ENCODE results near the gene RHOBTB1.

Gene RHOBTB1

DNA sequence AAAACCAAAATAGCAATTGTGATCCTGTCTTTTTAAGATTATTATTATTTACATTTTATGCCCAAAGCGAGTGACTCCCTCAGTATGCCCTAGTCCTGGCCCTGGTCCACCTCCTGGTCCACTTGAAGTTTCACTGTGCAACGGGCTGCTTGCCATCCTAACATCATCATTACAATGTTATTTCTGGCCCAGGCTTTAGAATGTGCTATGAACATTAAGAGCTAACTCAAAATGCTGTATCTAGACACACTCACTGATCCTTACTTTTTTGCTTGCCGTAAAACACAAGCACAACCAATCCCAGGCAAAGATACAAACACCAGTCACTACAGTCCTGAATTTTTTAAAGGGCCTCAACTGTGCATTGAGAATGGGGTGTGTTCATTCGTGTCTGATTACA is 38.4 kb downstream of the RHOBTB1 start:
- TF ChIP-seq EP300 (IDR thresholded peaks at IDR 0.05; ENCODE audit: borderline replicate concordance), result no peak
- no peak for TF ChIP-seq TAF1 (IDR thresholded peaks at IDR 0.05; ENCODE audit: low read depth)
- TF ChIP-seq TCF12 (IDR thresholded peaks at IDR 0.05; ENCODE audit: low read depth), result no peak

- no peak for TF ChIP-seq USF1 (IDR thresholded peaks at IDR 0.05)
- no peak for TF ChIP-seq ZBTB7A (IDR thresholded peaks at IDR 0.05; ENCODE audit: low read depth)
- no peak for TF ChIP-seq TCF12 (IDR thresholded peaks at IDR 0.05; ENCODE audit: low read depth)
- TF ChIP-seq RAD21 (IDR thresholded peaks at IDR 0.05; ENCODE audit: low read depth), result no peak
- TF ChIP-seq TEAD4 (IDR thresholded peaks at IDR 0.05), result no peak
- TF ChIP-seq, protein P1, sequence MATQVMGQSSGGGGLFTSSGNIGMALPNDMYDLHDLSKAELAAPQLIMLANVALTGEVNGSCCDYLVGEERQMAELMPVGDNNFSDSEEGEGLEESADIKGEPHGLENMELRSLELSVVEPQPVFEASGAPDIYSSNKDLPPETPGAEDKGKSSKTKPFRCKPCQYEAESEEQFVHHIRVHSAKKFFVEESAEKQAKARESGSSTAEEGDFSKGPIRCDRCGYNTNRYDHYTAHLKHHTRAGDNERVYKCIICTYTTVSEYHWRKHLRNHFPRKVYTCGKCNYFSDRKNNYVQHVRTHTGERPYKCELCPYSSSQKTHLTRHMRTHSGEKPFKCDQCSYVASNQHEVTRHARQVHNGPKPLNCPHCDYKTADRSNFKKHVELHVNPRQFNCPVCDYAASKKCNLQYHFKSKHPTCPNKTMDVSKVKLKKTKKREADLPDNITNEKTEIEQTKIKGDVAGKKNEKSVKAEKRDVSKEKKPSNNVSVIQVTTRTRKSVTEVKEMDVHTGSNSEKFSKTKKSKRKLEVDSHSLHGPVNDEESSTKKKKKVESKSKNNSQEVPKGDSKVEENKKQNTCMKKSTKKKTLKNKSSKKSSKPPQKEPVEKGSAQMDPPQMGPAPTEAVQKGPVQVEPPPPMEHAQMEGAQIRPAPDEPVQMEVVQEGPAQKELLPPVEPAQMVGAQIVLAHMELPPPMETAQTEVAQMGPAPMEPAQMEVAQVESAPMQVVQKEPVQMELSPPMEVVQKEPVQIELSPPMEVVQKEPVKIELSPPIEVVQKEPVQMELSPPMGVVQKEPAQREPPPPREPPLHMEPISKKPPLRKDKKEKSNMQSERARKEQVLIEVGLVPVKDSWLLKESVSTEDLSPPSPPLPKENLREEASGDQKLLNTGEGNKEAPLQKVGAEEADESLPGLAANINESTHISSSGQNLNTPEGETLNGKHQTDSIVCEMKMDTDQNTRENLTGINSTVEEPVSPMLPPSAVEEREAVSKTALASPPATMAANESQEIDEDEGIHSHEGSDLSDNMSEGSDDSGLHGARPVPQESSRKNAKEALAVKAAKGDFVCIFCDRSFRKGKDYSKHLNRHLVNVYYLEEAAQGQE (IDR thresholded peaks at IDR 0.05; ENCODE audit: low read depth), result no peak
- no peak for TF ChIP-seq MAX (IDR thresholded peaks at IDR 0.05)
- no peak for TF ChIP-seq CREB1 (IDR thresholded peaks at IDR 0.05; ENCODE audit: low read depth)
- no peak for TF ChIP-seq EP300 (IDR thresholded peaks at IDR 0.05; ENCODE audit: borderline replicate concordance)
- no peak for TF ChIP-seq TAF1 (IDR thresholded peaks at IDR 0.05; ENCODE audit: low read depth)
- no peak for TF ChIP-seq NFIC (IDR thresholded peaks at IDR 0.05)
- no peak for TF ChIP-seq YY1 (IDR thresholded peaks at IDR 0.05; ENCODE audit: low read depth)
- TF ChIP-seq FOXM1 (IDR thresholded peaks at IDR 0.05; ENCODE audit: borderline replicate concordance, low read depth), result no peak
Observed at GRCh38 chr10:60903096-60903495, 40.9 kb downstream of the RHOBTB1 start.

DNA sequence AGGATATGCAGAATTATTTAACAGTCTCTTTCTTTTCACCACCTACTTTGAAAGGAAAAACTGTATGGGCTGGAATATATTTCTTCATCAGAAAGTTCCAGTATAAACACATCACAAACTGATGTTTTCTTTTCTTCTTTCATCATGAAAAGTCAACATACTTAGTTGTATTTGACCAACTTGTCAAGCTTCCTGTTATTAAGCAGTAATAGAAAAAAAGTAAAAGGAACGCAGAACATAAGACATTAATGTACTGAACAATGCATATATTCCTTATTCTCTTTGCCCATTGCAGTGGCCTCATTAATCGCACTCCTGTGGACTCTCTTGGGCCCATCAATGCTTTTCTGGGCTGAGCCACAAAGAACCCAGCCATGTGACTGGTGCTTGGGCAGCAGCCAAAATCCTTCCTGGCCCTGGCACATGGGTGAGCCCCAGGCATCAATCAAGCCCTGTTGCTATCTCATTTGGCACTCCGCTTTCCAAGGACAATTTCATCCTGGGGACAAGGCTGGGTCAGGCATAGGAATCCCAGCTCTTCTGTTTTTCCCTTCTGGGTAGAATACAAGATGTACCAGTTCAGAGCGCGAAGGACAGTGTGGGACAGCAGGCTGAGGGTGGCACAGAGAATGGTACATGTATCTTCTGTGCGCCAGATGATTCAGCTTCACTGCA is 42.3 kb downstream of the RHOBTB1 start:
- TF ChIP-seq EGR1 (IDR thresholded peaks at IDR 0.05) (no peak), USF1 (IDR thresholded peaks at IDR 0.05) (peak; percentile 50; the same call in 1 of the 2 replicates)

GRCh38 chr10:60899266-60899665 is 44.7 kb downstream of the RHOBTB1 start:
- TF ChIP-seq RAD21 (IDR thresholded peaks at IDR 0.05; ENCODE audit: low read depth) (no peak), EP300 (IDR thresholded peaks at IDR 0.05; ENCODE audit: borderline replicate concordance) (no peak), FOXM1 (IDR thresholded peaks at IDR 0.05; ENCODE audit: borderline replicate concordance, low read depth) (no peak), CEBPB (IDR thresholded peaks at IDR 0.05) (no peak), TEAD4 (IDR thresholded peaks at IDR 0.05) (no peak), EGR1 (IDR thresholded peaks at IDR 0.05) (no peak), NFIC (IDR thresholded peaks at IDR 0.05) (no peak), TAF1 (IDR thresholded peaks at IDR 0.05; ENCODE audit: low read depth) (no peak)

DNA sequence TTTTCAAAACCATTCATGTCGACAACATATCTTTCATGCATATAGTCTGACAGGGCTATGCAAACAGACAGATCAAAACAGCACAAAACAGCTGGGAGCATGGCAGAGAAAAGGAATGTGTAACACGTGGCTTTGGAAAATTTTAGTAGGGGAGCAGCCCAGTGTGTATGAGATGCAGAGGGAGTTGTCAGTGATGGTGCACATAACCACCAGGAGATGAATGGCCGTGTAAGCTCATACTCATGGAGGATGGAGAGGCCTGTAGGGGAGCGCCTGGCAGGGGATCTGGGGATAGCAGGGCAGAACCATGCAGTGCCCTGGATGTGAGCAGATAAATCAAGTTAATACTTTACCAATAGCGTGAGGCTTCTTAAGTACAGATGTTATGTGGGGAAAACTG is 45.7 kb downstream of the RHOBTB1 start:
- no peak for TF ChIP-seq YY1 (IDR thresholded peaks at IDR 0.05; ENCODE audit: low read depth)
- no peak for TF ChIP-seq ZBTB7A (IDR thresholded peaks at IDR 0.05; ENCODE audit: low read depth)
- TF ChIP-seq EP300 (IDR thresholded peaks at IDR 0.05; ENCODE audit: borderline replicate concordance), result no peak
- TF ChIP-seq FOXM1 (IDR thresholded peaks at IDR 0.05; ENCODE audit: borderline replicate concordance, low read depth), result no peak

- TF ChIP-seq, protein P1 (IDR thresholded peaks at IDR 0.05; ENCODE audit: low read depth), result no peak
- TF ChIP-seq TAF1 (IDR thresholded peaks at IDR 0.05; ENCODE audit: low read depth) (no peak), EGR1 (IDR thresholded peaks at IDR 0.05) (no peak), CEBPB (IDR thresholded peaks at IDR 0.05) (no peak), CREB1 (IDR thresholded peaks at IDR 0.05; ENCODE audit: low read depth) (no peak), USF1 (IDR thresholded peaks at IDR 0.05) (no peak), TCF12 (IDR thresholded peaks at IDR 0.05; ENCODE audit: low read depth) (no peak), ZBTB7A (IDR thresholded peaks at IDR 0.05; ENCODE audit: low read depth) (no peak), NFIC (IDR thresholded peaks at IDR 0.05) (no peak), RAD21 (IDR thresholded peaks at IDR 0.05; ENCODE audit: low read depth) (no peak), YY1 (IDR thresholded peaks at IDR 0.05; ENCODE audit: low read depth) (no peak), FOXM1 (IDR thresholded peaks at IDR 0.05; ENCODE audit: borderline replicate concordance, low read depth) (no peak), EP300 (IDR thresholded peaks at IDR 0.05; ENCODE audit: borderline replicate concordance) (no peak), TEAD4 (IDR thresholded peaks at IDR 0.05) (no peak), MAX (IDR thresholded peaks at IDR 0.05) (no peak)
Observed at GRCh38 chr10:60896810-60897209, 47.2 kb downstream of the RHOBTB1 start.

Measured in Ishikawa (cell line).